HG02759 (cell line): Measurements from ENCODE around the gene ATG12.
"Not testable (repeated sequence)": the region's sequence is repeated elsewhere in the genome, so short reads cannot be mapped to it uniquely, and the experiment has no call there.

Experiments used
- ATAC-seq: cut with Tn5 transposase; IDR thresholded peaks from one replicate; pipeline ENCODE4 v1.9.1; 2021; ENCODE audit warnings: mild to moderate bottlenecking, moderate library complexity; ENCODE audit not compliant: unreplicated experiment

The ATG12 gene

DNA sequence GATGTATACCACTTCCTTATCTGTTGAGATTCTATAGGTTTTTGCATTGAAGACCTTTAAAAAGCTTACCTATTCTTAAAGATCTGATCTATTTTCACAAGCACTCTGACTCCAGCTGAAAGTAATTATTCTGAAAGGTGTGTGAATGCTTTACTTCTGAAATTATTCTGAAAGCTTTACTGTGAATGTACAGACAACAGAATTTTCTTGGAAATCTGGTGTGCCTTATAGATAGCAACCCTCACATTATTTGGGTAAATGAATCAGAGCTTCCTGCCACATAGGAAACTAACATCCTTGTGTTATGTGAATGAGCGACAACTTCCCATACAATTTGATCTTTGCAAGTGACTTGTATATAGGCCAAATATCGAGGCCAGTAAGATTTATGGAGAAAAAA, 31.4 kb downstream of the ATG12 start:
- no peak for ATAC-seq

DNA sequence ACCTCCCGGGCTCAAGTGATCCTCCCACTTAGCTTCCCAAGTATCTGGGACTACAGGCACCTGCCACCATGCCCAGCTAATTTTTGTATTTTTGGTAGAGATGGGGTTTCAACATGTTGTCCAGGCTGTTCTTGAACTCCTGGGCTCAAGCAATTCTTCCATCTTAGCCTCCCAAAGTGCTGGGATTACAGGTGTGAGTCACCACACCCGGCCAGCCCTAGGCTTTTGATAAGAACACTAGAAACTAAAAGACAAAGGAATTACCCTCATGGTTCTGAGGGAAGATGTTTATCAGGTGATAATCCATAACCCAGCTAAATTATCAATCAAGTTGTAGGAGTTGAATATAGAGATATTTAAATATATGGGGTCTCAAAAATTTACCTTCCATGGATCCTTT, 33.3 kb downstream of the ATG12 start:
- not testable (repeated sequence) for ATAC-seq

DNA sequence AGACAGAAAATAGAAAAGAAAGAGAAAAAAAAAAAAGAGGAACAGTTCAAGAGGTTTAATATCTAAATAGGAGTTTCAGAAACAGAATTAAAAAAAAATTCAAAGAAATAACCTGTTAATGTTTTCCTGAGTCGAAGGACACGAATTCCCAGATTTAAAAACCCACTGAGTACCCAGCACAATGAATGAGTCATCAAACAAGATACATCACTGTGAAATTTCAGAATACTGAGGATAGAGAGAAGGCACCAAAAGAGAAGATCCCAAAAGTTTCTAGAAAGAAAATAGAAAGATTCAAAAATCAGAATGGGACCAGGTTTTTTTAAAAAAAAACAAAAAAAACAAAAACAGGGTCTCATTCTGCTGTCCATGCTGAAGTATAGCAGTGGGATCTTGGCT, 33.7 kb downstream of the ATG12 start:
- ATAC-seq: no peak

DNA sequence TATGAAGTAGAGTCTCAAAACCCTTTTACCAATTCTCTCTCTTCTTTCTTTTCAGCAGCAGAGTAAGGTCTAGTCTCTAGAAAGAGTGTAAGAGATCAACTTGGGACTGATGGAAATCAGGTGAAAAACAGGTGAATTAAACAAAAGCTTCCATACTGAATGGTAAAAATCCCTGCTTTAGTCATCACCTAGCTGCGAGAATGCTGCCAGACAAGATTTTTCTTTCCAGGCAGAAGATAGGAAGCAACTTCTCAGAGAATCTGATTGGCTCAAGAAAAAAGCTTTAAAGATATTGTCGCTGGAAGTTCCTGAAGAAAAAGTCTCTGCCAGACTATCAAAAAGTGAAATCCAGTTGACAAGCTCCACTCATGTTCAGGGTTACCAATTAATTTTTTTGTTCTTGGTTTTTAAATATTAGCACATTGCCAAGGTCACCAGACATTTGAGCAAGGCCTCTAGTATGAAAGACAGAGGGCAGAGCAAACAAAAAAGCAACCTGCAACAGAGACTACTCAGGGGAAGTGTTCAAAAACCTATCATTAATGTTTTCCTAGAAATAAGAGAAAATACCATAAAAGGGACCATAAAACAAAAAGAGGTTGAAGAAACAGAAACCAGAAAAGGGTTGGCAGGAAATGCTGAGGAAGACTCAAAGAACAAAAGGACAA, 34.2 kb downstream of the ATG12 start:
- ATAC-seq: no peak

DNA sequence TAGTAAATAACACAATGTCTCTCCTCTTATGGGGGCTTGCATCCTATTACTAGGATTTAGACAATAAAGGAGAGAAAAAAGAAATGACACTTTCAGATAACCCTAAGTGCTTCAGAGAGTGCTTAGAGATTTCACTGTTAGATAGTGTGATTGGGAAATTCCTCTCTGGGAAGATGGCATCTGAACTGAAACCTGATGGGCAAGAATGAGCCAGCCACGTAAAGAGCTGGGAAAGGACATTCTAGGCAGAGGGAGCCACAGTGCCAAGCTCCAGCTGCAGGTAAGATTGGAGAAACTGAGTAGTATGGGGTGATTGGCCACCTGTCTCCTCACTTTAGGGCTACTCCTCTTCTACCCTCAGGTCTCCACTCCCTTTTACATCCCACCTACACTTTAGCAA, 39.4 kb downstream of the ATG12 start:
- no peak for ATAC-seq

DNA sequence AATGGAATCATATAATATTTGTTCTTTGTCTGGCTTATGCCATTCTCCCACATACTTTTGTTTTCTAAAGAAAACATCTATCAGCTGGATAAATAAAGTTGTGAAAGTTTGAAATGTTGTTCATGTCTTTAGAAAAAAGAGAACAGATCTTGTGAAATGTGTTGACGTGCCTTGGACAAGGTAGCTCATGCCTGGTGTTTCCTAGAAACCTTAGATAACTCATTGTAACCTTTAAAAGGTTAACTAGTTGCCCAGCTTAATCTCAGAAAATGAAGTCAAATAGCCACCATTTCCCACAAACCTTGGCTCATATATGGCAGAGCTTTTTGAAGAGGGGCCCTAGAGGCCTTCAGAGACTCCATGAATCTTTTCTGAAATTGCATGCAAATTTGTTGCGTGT, 40.2 kb downstream of the ATG12 start:
- no peak for ATAC-seq

DNA sequence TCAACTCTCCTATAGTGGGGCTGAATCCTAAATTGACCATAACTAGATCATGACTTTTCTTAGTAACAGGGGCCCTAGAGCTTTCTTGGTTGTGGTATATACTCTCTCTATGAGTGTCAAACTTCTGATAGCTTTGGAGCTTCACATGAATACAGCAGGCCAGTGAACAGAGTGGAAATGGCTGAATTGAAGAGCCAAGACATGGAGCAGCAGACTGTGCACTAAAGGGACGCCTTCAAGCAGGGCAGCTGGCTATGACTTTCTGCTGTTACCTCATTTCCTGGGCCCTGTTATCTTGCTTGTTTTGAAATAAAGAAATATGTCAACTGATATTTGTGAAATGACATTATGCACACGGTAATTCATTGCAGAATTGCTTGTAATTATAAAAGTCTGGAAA, 41.3 kb downstream of the ATG12 start:
- no peak for ATAC-seq

DNA sequence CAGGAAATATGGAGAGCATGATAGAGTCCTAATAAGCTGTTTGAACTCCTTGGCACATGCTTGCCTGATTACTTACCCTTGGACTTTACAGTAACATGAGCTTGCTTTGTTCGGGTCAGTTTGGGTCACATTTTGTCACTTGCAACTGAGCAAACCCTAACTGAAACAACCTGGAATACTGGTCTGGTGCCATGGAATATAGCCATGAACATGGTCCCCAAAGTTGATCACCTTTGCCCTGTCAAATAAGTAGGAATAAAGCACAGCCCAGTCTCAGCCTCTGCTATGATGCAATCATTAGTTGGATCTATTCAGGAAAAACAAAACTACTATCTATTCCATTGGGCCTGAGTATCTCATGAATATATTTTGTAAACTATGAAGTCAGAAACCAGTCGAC, 43.1 kb downstream of the ATG12 start:
- ATAC-seq: no peak

DNA sequence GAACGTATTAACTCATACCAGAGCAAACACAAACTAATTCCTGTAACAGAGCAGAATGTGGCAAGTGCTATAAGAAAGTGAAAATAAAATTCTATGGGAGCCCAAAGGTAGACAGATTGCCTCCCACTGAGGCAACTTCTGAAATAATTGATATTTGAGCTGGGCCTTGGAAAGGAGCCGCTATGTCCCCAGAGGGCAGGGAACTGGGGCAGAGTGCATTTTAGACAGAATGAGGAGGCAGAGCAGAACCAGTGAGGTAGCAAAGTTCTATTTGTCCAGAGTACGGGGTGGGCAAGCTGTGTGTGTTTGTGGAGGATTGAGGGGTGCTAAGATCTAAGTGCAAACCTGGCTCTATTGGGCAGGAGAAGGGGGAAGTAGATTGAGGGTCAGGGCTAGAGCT, 44.7 kb downstream of the ATG12 start:
- ATAC-seq: no peak

DNA sequence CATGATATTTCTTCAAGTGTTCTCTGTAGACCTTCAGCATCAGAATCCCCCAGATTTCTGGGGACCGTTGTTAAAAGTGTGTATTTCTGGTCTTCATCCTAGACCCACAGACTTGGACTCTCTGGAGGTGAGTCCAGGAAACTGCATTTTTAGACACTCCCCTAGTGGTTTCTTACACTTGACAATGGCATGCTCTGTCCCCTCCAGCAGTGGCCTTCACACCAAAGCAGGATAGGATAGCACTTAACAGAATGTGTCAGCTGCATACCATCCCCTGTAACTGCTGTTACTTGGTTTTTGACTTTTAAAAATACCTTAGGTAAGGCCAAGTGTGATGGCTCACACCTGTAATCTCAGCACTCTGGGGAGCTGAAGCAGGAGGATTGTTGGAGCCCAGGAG, 45.7 kb downstream of the ATG12 start:
- no peak for ATAC-seq

DNA sequence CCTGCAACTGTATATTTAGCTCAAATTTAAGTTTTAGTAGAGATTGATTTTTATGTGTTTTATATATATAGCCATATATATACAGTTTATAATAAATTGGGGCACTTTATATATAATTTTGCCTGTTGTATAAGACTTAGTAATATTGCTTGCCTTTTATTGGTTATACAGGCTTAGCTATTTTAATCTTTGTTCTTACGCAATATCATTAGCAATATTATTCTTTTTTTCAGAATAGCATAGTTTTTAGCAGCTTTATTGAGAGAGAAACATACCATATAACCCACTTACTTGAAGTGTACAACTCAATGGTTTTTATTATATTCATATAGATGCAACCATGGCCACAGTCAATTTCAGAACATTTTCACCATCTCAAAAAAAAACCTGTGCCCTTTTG, 52.9 kb downstream of the ATG12 start:
- no peak for ATAC-seq

DNA sequence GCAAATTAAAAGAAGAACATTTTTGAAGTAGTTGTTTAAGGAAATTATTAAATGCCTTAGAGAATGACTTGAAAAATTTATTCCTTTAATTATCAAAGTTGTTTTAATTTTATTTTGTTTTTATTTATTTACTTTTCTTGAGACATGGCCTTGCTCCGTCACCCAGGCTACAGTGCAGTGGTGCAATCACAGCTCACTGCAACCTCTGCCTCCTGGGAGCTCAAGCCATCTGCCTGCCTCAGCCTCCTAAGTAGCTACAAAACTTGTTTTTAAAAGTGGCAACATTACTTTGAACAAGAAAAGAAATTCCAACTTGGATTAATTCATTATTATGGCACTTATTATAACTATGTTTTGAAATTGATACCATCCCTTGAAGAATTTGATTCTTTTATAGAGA, 53.9 kb downstream of the ATG12 start:
- no peak for ATAC-seq

DNA sequence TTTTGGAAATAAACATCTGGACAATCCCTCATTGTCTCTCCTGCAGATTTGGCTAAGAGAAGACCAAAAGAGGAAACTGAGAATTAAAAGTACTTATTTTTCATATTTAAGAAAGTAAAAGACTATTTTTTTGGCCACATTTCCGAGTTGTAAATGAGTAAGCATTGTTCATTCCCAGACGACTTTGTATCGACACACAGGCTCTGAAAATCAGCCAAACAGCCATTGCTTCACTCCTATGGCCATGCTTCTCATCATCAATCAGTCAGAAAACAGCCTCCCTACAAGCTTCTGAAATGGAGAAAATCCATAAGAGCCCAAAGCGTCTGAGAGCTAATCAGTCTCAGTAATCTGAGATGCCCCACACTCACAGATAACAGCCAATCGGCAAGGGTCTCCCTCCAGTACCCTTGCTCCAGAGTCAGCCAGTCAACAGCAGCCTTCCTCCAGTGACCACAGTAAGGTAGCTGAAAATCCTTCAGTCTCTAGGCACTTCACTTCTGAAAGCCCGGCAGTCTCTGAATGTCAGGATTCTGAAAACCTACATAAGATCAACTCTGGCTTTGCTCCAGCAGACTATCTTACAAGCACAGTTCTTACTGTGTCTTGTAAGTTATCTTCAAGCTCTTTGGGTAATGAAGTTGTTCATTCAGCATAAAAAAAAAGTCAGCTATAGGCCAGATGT, 55.8 kb downstream of the ATG12 start:
- no peak for ATAC-seq

DNA sequence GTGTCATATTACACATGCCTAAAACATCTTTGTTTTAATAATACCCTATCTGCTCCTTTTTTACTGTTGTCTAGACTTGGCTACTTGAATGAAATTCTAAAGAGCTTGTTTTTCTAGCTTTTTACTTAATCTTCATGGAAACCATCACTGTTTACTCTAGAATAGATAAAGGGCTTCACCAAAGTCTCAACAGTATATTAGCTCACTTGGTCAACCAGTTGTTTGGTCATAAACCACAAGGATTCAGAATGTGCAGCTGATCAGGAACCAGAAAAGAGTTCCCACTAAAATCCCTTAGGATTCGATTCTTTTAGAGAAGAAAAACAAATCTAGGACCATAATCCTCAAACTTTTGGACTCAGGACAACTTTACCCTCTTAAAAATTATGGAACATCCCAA, 62.9 kb downstream of the ATG12 start:
- ATAC-seq: no peak
